GM12878 (cell line): ENCODE results near the gene EXOC4. TPM values are rescaled to one million over a fixed set of nuclear protein-coding genes. Genes with fewer than 3 reads are reported as not detected.

ENCODE experiments used
- ATAC-seq: fragments of 200-7000 bp; cut with Tn5 transposase; 3 replicates; pipeline ENCODE4 v1.9.1; 2020; ENCODE audit warnings: mild to moderate bottlenecking, moderate library complexity
- BruUV-seq: library from RNA; stranded (reverse); fragments of 400-500 nt; replicated peaks from 2 replicates; lab custom pipeline; 2021; lab: Mats Ljungman, UMichigan
- CTCF ChIA-PET: fragments of 300-600 bp; sonication (Branson Sonifier 250); formaldehyde crosslinking; extraction: SDS; loops from one replicate; lab custom pipeline; 2021; ENCODE audit warnings: inconsistent platforms; lab: Yijun Ruan, JAX
- POLR2A ChIA-PET: fragments of 350-600 bp; formaldehyde crosslinking; extraction: SDS; loops from one replicate; lab custom pipeline; 2021; ENCODE audit warnings: inconsistent platforms; lab: Charles Lee
- RAD21 ChIA-PET: fragments of 300-600 bp; sonication (Branson Sonifier 250); formaldehyde crosslinking; loops from one replicate; lab custom pipeline; 2023; ENCODE audit warnings: antibody characterized with exemption; ENCODE audit not compliant: unreplicated experiment; lab: Charles Lee
- SMC1A ChIA-PET: fragments of 300-600 bp; sonication (Branson Sonifier 250); formaldehyde crosslinking; loops from one replicate; lab custom pipeline; 2023; ENCODE audit not compliant: unreplicated experiment, uncharacterized antibody; lab: Charles Lee
- DNase-seq: peaks from one replicate; pipeline ENCODE4 v3.0.0-alpha.2; 2011; ENCODE audit warnings: low read depth, low spot score
- FAIRE-seq: peaks from 3 replicates; lab custom pipeline; 2011; peaks lifted over from hg19 to GRCh38; lab: Jason Lieb, UNC
- H2AFZ ChIP-seq: 2 replicates; pipeline ENCODE4 v1.6.0; 2011; ENCODE audit warnings: low read depth, low read length, control low read depth; ENCODE audit not compliant: control insufficient read depth
- H3K27ac ChIP-seq: 2 replicates; pipeline ENCODE4 v1.5.1; 2011; ENCODE audit warnings: control low read depth; ENCODE audit not compliant: control insufficient read depth, insufficient read depth
- H3K27me3 ChIP-seq, 2 experiments: replicated peaks in 1 of 2; 2 replicates each; pipeline versions ENCODE4 v1.6.0 to v1.6.1; 2011; ENCODE audit warnings: low read length in 1 of 2; ENCODE audit not compliant: control insufficient read depth in 2 of 2, insufficient read depth in 2 of 2
- H3K36me3 ChIP-seq, 2 experiments: 2 replicates each; pipeline ENCODE4 v1.5.1; 2011; ENCODE audit warnings: low read length in 1 of 2; ENCODE audit not compliant: control insufficient read depth in 2 of 2, insufficient read depth in 2 of 2
- H3K4me1 ChIP-seq: 2 replicates; pipeline ENCODE4 v1.6.1; 2011; ENCODE audit warnings: mild to moderate bottlenecking, low read length, moderate library complexity, mixed read lengths; ENCODE audit not compliant: control insufficient read depth, insufficient read depth
- H3K4me2 ChIP-seq: 2 replicates; pipeline ENCODE4 v1.6.0; 2011; ENCODE audit warnings: control low read depth; ENCODE audit not compliant: control insufficient read depth, insufficient read depth
- H3K4me3 ChIP-seq: fragments of 200-600 bp; sonication (generic); 2 replicates; pipeline ENCODE4 v1.5.1; 2016
- H3K79me2 ChIP-seq: 2 replicates; pipeline ENCODE4 v1.6.0; 2011; ENCODE audit warnings: low read length; ENCODE audit not compliant: control insufficient read depth, insufficient read depth
- H3K9ac ChIP-seq: 2 replicates; pipeline ENCODE4 v1.8.0; 2011; ENCODE audit warnings: low read length, control low read depth, mixed read lengths; ENCODE audit not compliant: control insufficient read depth, insufficient read depth
- H3K9me3 ChIP-seq: replicated peaks from 3 replicates; pipeline ENCODE4 v1.5.1; 2011; ENCODE audit warnings: mild to moderate bottlenecking, low read length; ENCODE audit not compliant: control insufficient read depth, insufficient read depth
- H4K20me1 ChIP-seq: 2 replicates; pipeline ENCODE4 v1.6.0; 2011; ENCODE audit not compliant: control insufficient read depth, insufficient read depth
- BRCA1 ChIP-seq: IDR thresholded peaks from 2 replicates; pipeline ENCODE4 v1.6.1; 2011; ENCODE audit warnings: low read depth, low read length, improper control_type of control experiment
- CBFB ChIP-seq: IDR thresholded peaks from 2 replicates; pipeline ENCODE4 v1.6.1; 2016; ENCODE audit warnings: antibody characterized with exemption, low read depth
- CHD2 ChIP-seq: IDR thresholded peaks from 2 replicates; pipeline ENCODE4 v1.6.1; 2011; ENCODE audit warnings: low read depth, low read length, improper control_type of control experiment, borderline replicate concordance
- CREM ChIP-seq: IDR thresholded peaks from 2 replicates; pipeline ENCODE4 v1.6.1; 2014; ENCODE audit warnings: antibody characterized with exemption, low read depth
- DPF2 ChIP-seq: fragments of 450-650 bp; IDR thresholded peaks from 2 replicates; pipeline ENCODE4 v1.6.1; 2017; ENCODE audit warnings: mild to moderate bottlenecking
- EED ChIP-seq: sonication (generic); IDR thresholded peaks from 2 replicates; pipeline ENCODE4 v1.6.1; 2016; ENCODE audit warnings: antibody characterized with exemption, low read depth
- EZH2 ChIP-seq: IDR thresholded peaks from 2 replicates; pipeline ENCODE4 v1.6.1; 2012; ENCODE audit warnings: low read depth, mild to moderate bottlenecking, control low read depth, inconsistent platforms, low read length, borderline replicate concordance; ENCODE audit not compliant: control insufficient read depth
- MYC ChIP-seq: IDR thresholded peaks from 2 replicates; pipeline ENCODE4 v1.6.1; 2011; ENCODE audit warnings: mild to moderate bottlenecking, low read length, moderate library complexity, inconsistent platforms; ENCODE audit not compliant: insufficient read depth, insufficient replicate concordance, insufficient read length, severe bottlenecking
- RAD51 ChIP-seq: fragments of 450-650 bp; IDR thresholded peaks from 2 replicates; pipeline ENCODE4 v1.6.1; 2016; ENCODE audit warnings: moderate library complexity, mild to moderate bottlenecking, inconsistent platforms
- RB1 ChIP-seq: fragments of 450-650 bp; formaldehyde crosslinking; IDR thresholded peaks from 2 replicates; pipeline ENCODE4 v1.6.1; 2017; ENCODE audit warnings: mild to moderate bottlenecking, borderline replicate concordance
- STAT1 ChIP-seq: fragments of 450-650 bp; conservative IDR thresholded peaks from 2 replicates; pipeline ENCODE4 v1.6.1; 2014; ENCODE audit warnings: antibody characterized with exemption, mild to moderate bottlenecking
- YY1 ChIP-seq: IDR thresholded peaks from 2 replicates; pipeline ENCODE4 v1.6.1; 2011; ENCODE audit warnings: low read depth, mild to moderate bottlenecking, low read length
- WGBS: methylation state at CpG from one replicate; pipeline ENCODE4 v1.1.6; 2016; ENCODE audit warnings: low lambda C conversion rate; ENCODE audit not compliant: insufficient replicate concordance, insufficient coverage; ENCODE audit errors: missing lambda C conversion rate; 5-methylcytosine and 5-hydroxymethylcytosine counted together
- in situ Hi-C: fragments of 300-500 bp; cut with MboI; formaldehyde crosslinking; loops from 9 replicates; pipeline ENCODE4 v1.14.3; 2018; ENCODE audit warnings: mixed read lengths
- intact Hi-C: fragments of 100-400 bp; cut with micrococcal nuclease; formaldehyde crosslinking; loops from one replicate; pipeline ENCODE4 v1.14.2; 2022; ENCODE audit not compliant: unreplicated experiment
- polyA plus RNA-seq, 11 experiments: library from polyadenylated mRNA; depleted of rRNA in 4 of 11; unstranded in 6 of 11; stranded (reverse) in 5 of 11; fragments of >200 nt; fragmentation: Nextera tagmentation in 4 of 11; fragmentation: Illumina TruSeq in 1 of 11; extraction: Ambion mirVana in 4 of 11; extraction: Trizol in 1 of 11; gene quantifications; 1 replicate in 1 of 11; 2 replicates in 10 of 11; pipeline versions ENCODE4 v1.2.1 to v1.2.3, GENCODE V29; 2011 to 2016; ENCODE audit warnings: inconsistent platforms in 2 of 11, missing spikeins in 2 of 11, low read depth in 1 of 11
- total RNA-seq, 4 experiments: library from RNA; depleted of rRNA in 3 of 4; stranded (reverse); fragments of >200 nt in 3 of 4; fragmentation: Illumina TruSeq in 1 of 4; extraction: Trizol in 1 of 4; gene quantifications; 2 replicates each; pipeline versions ENCODE4 v1.2.1 to v1.2.3, GENCODE V29; 2013 to 2021

The EXOC4 gene
- total and polyA plus RNA-seq, 10 of the 15 experiments (the other 5 are each of a cell fraction or from before 2014, with no cell fraction given) = 13.2 to 44.5 (median 29.6) TPM

- Histone ChIP-seq H3K9ac (no peak overlapping the region), H3K9me3 (no peaks in the 10 kb centered on the region), H3K79me2 (no peaks in the 10 kb centered on the region), H4K20me1 (no peaks in the 10 kb centered on the region), H3K4me3 (no peak overlapping the region), H3K27me3 (no peaks in the 10 kb centered on the region), H3K36me3 (no peaks in the 10 kb centered on the region), H3K4me2 (no peak overlapping the region), H3K4me1 (no peaks in the 10 kb centered on the region), H2AFZ (no peak overlapping the region), H3K27ac (no peak overlapping the region)
- DNase-seq = no peak
- SMC1A ChIA-PET = interaction anchor here (0.6 kb wide), 1 partner anchor 159 kb away, joined by 3 read pairs; no protein-coding TSS in a partner anchor
- POLR2A ChIA-PET = no interaction called here
- intact Hi-C loops (no loop called here), in situ Hi-C loops (no loop called here)
- CTCF ChIA-PET = no interaction called here
- TF ChIP-seq CHD2 = no peak
- no peak for TF ChIP-seq MYC
- no peak for TF ChIP-seq DPF2
- TF ChIP-seq STAT1 = no peak
- TF ChIP-seq EED = no peak
- TF ChIP-seq BRCA1 = no peak
- TF ChIP-seq YY1 = no peak
- no peak for TF ChIP-seq RAD51
- no peak for TF ChIP-seq CBFB
- TF ChIP-seq CREM = no peak
- TF ChIP-seq RB1 = no peak
- no peak for TF ChIP-seq EZH2
- no peak for FAIRE-seq
- 100% methylated on average over 1 of the region's 1 CpG for WGBS
- RAD21 ChIA-PET = no interaction called here
- BruUV-seq = no TSS peak
- no peak for ATAC-seq
Measured at GRCh38 chr7:133718131-133718530, 465.3 kb downstream of the EXOC4 start.
